ENCODE measurements around the gene TSHR.
"Not testable (repeated sequence)": the region's sequence is repeated elsewhere in the genome, so short reads cannot be mapped to it uniquely, and the experiment has no call there.

TSHR gene

GRCh38 chr14:80955416-80955941, at the start of gene TSHR:
Gene TSHR (plus strand): TSS chr14:80955621. CDS start chr14:80955681, 60 bp downstream.
- DNase-seq: peak; percentile 39

GRCh38 chr14:80906336-80906735, 49.1 kb upstream of the TSHR start:
- no peak for DNase-seq

- no peak for DNase-seq
Observed at GRCh38 chr14:80906946-80907345, 48.5 kb upstream of the TSHR start.

GRCh38 chr14:80912013-80912412, 43.4 kb upstream of the TSHR start:
- not testable (repeated sequence) for DNase-seq

GRCh38 chr14:80919622-80920021, 35.8 kb upstream of the TSHR start:
- no peak for DNase-seq

GRCh38 chr14:80923368-80923767, 32.1 kb upstream of the TSHR start:
- no peak for DNase-seq

GRCh38 chr14:80924365-80925103, 30.9 kb upstream of the TSHR start:
- no peak for DNase-seq

GRCh38 chr14:80926397-80927082, 28.9 kb upstream of the TSHR start:
- no peak for DNase-seq

GRCh38 chr14:80927083-80927989, 28.1 kb upstream of the TSHR start:
- no peak for DNase-seq

- DNase-seq: no peak
Observed at GRCh38 chr14:80930095-80930494, 25.3 kb upstream of the TSHR start.

GRCh38 chr14:80930836-80931389, 24.5 kb upstream of the TSHR start:
- DNase-seq: no peak

GRCh38 chr14:80933282-80933681, 22.1 kb upstream of the TSHR start:
- no peak for DNase-seq

GRCh38 chr14:80933686-80934085, 21.7 kb upstream of the TSHR start:
- no peak for DNase-seq

GRCh38 chr14:80940146-80940545, 15.3 kb upstream of the TSHR start:
- DNase-seq: no peak

- DNase-seq: peak; percentile 98
Observed at GRCh38 chr14:80941241-80942185, 13.9 kb upstream of the TSHR start, which contains the start of gene CEP128. Gene CEP128 (minus strand): TSS chr14:80941738.

GRCh38 chr14:80942191-80942600, 13.2 kb upstream of the TSHR start:
- DNase-seq: no peak

- DNase-seq: no peak
Observed at GRCh38 chr14:80944861-80945617, 10.4 kb upstream of the TSHR start.

GRCh38 chr14:80946187-80946586, 9.2 kb upstream of the TSHR start:
- no peak for DNase-seq

GRCh38 chr14:80946797-80947196, 8.6 kb upstream of the TSHR start:
- no peak for DNase-seq

GRCh38 chr14:80948291-80948690, 7.1 kb upstream of the TSHR start:
- no peak for DNase-seq

GRCh38 chr14:80951491-80951890, 3.9 kb upstream of the TSHR start:
- DNase-seq: no peak

Data from femur (tissue), 1 donor.